ENCODE data around the gene CD58.

Gene CD58

GRCh38 chr1:116538544-116538943 lies 32.3 kb downstream of the CD58 start:
- no peak for DNase-seq (ENCODE audit: low read depth)

DNA sequence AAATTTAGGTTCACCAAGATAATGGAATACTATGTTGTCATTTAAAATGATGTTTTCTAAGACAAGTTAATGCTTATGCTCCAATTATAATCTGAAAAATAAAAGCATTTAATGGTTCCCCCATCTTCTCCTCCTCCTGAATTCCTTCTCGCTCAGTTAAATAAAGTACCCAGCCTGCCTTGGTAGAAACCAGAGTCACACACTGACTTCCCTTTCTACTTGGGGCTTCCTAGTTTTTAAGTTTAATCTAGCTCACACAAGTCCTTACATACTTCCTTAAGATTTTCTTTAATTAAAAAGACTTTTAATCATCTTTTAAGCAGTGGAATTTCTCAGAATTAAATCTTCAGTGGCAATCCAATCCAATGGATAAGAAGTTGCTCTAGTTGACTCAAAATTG lies 32.9 kb downstream of the CD58 start:
- no peak for DNase-seq (ENCODE audit: low read depth)

DNA sequence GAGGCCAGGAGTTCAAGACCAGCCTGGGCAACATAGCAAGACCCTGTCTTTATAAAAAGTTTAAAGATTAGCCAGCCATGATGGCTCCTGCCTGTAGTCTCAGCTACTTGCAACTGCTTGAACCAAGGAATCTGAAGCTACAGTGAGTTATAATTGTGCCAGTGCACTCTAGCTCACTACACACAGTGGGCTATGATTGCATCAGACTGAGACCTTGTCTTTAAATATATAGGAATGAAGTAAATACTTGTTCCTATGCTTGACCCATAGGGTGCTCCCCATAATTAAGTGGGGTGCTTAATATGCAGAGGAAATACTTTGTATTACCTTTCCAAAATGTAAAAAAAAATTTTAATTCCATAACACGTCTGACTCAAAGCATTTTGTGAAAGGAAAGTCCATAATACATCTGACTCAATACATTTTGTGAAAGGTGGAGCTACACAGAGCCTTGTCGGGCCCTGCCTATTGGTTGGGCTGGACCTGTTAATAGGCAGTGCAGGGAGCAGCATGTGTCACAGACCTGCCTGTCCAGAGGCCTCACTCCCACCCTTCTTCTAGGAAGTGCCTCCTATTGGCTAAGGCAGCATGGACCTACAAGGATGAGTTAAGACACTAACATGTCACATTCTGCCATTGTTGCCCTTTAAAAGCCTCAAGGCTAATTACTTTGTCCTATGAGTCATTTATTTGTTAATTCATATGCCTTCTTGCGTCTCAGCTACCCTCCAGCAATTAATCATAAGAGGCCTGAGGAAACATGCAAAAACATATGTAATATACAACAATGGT lies 33.6 kb downstream of the CD58 start:
- peak; percentile 67 for DNase-seq (ENCODE audit: low read depth)

DNA sequence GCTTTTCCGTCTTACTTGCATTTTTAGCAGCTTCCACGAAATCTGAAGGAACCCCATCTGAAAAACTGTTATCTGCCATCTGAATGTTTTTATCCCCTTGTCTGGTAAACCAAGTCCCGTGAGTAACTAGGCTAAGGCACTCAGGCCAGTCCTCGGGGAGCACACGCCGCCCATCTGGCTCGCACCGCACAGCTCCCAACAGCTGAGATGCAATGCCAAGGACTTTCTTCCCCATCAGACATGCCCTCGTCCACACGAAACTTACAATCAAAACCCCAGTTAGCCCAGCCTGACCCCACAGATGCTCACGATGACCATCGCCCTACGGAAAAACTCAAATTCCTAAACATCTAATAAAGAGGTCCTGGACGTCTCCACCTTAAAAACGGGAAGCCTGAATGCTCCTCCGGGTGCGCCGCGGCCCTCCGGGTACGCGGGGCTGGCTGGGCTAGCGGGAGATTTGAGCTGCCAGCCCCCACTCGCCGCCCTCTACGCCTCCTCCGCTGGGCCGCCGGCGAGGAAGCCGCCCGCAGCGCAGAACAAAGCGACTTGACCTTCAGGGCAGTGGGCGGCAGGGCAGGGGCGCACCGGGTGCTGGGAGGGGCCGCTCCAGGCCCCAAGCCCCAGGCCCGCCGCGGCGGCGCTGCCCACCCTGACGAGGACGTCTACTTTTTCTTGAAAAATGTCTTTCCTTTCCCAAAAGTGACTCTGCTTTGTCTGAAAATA lies 36.6 kb downstream of the CD58 start:
- DNase-seq (ENCODE audit: low read depth), result no peak

GRCh38 chr1:116533429-116533820 lies 37.4 kb downstream of the CD58 start:
- no peak for DNase-seq (ENCODE audit: low read depth)

GRCh38 chr1:116532671-116533428 lies 38.0 kb downstream of the CD58 start:
- no peak for DNase-seq (ENCODE audit: low read depth)

DNA sequence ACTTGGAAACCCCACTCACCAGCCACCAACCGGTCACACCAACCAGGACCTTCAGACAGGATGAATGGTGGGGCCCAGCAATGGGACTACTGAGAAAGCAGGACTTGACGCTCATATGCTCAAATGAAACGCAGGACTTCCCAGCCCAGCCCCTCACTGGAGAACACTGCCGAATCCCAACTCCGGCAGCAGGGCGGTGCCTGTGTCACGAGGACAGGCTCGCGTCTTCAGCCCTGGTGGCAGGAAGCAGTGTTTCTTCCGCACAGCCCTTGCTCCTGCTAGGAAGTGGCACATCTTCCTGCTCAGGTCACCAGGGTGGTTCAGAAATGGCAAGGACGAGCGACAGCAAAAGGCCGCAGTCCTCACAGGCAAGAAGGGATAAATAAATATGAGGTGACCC lies 38.9 kb downstream of the CD58 start:
- no peak for DNase-seq (ENCODE audit: low read depth)

DNA sequence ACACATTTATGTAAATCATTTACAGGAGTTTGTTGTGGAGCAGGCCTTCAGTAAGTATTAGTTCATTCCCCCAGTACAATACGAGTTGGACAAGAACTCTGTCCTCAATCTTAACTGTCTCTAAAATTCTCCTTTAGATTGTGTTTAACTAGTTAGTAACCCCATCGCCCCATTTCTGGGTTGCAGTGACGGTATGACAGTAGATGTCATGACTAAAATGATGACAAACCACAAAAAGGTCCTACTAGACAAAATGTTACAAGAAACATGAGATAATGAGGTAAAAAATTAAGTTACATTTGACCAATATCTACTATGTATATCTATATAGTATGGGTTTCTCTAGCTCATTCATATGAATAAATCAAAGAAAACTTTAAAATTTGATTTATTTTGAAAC lies 41.1 kb downstream of the CD58 start:
- no peak for DNase-seq (ENCODE audit: low read depth)

GRCh38 chr1:116529199-116529631 lies 41.6 kb downstream of the CD58 start:
- no peak for DNase-seq (ENCODE audit: low read depth)

DNA sequence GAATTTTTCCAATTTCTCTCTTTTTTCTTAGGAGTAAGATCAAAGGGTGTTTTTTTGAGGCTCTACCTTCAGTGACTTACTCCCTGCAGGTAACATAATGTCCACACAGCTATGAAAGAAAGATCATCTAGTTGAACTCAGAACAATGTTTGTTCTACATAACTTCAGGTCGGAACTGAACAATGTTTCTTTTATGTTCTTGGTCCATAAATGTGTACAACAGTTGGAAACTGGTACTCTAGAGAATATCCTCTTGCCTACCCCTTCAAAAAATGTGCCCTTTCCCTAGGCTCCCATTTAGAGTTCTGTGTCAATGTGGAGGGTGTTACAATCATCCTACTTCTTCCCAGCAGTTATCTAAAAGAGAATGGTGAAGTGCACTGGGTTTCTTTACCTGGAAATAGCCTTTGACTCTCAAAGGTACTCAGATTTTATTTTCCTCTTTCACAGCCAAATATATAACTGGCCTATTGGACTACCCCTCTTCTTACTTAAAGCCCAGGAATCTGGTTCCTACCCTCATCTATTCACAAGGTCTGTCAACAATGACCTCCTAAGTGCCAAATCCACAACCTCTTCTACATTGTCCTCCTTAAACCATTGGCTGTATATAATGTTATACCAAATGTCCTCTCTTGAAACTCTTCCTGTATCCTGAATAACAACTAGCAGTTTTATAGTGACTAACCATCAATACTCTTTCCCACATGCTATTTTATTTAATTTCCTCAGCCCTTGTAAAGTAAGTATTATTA lies 42.3 kb downstream of the CD58 start:
- DNase-seq (ENCODE audit: low read depth), result no peak

- DNase-seq (ENCODE audit: low read depth), result no peak
Measured at GRCh38 chr1:116525440-116525839, 45.4 kb downstream of the CD58 start.

GRCh38 chr1:116521186-116521585 lies 49.6 kb downstream of the CD58 start:
- peak; percentile 64 for DNase-seq (ENCODE audit: low read depth)

DNA sequence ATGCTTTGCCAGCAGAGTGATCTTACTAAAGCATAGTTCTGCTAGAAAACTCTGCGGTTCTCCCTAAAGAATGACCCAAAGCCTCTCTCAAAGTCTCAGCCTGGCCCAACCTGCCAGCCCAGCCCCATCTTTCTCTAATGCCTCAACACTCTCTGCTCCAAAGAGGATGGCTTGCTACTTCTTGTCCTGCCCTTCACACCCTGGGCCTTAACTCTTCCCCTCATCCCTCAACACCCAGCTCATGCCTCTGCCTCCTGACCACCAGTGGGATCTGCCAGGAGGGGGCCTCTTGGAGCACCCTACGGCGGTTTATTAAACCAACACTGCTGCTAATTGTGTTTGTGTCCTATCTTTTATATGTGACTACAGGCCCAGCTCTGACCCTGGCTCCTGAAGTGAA lies 52.4 kb downstream of the CD58 start:
- no peak for DNase-seq (ENCODE audit: low read depth)

- no peak for DNase-seq (ENCODE audit: low read depth)
Measured at GRCh38 chr1:116516631-116517030, 54.2 kb downstream of the CD58 start.

DNA sequence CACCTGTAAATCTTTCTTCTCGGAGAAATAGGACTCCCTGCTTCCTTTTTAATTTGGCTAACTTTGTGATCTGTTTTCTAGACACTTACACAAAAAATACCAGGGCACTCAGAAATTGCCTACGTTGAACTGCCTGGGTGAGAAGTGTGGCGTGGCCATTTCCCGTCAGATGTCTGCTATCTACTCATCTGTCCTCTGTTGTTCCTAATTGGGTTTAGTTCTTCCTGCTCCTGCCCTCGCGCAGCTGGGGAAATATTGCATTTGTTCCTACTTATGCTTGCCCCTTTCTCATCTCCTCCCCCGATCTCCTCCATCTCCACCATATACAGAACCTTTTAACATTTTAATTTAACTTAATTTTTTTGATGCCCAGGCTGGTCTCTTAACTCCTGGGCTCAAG lies 55.1 kb downstream of the CD58 start:
- DNase-seq (ENCODE audit: low read depth), result no peak

DNA sequence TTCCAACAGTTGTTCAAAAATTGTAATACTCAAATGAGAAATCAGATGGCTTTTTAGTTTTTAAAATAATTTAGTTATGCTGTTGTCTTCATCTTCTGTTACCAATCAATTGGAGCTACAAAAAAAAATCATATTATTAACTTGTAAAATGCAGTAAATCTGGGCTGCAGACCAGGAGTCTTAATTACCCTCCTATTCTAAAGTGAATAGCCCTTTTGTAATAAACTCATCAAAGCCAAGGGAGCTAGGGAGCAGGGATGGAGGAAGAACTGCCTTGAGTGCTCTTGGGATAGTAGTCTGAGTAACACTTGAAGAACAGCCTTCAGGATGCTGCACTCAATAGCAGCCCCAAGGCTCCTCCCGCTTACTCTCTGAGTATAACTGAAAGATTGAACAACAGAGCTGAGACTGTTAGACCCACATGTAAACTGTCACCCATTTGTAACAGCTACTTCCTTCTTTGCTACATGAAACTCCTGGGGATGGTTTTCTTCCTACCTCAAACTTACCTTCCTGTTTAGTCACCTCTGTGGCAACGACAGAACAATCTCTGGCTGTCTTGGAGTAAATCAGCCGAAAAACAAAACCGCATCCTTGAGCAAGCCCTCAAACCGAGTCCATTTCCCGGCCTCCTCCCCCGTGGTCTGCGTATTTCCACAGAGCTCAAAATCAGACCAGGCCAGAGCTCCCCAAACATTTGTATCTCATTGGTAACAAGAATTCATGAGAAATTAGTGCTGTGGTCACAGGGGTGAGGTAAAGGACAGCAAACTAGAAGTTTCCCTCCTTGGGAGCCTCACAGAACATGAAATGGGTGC lies 55.9 kb downstream of the CD58 start:
- DNase-seq (ENCODE audit: low read depth), result peak; percentile 66

- no peak for DNase-seq (ENCODE audit: low read depth)
Measured at GRCh38 chr1:116513956-116514355, 56.9 kb downstream of the CD58 start.

- DNase-seq (ENCODE audit: low read depth), result no peak
Measured at GRCh38 chr1:116511459-116512019, 59.3 kb downstream of the CD58 start.

- no peak for DNase-seq (ENCODE audit: low read depth)
Measured at GRCh38 chr1:116510361-116510760, 60.5 kb downstream of the CD58 start.

- peak; percentile 83 for DNase-seq (ENCODE audit: low read depth)
Measured at GRCh38 chr1:116508984-116509980, 61.5 kb downstream of the CD58 start.
